Hepatocyte (in vitro differentiated cells): ENCODE results near the gene C10orf143. TPM values are rescaled to one million over a fixed set of nuclear protein-coding genes. Genes with fewer than 3 reads are reported as not detected.

Source experiments
- DNase-seq: peaks from one replicate; pipeline ENCODE4 v3.0.0-alpha.2; 2016; ENCODE audit warnings: low spot score
- H2AFZ ChIP-seq: fragments of 200-600 bp; sonication (generic); 2 replicates; pipeline ENCODE4 v1.6.0; 2016; ENCODE audit warnings: antibody characterized with exemption, mild to moderate bottlenecking
- H3K27ac ChIP-seq: fragments of 200-600 bp; sonication (generic); 2 replicates; pipeline ENCODE4 v1.5.1; 2016; ENCODE audit warnings: mild to moderate bottlenecking
- H3K27me3 ChIP-seq: fragments of 200-600 bp; sonication (generic); 2 replicates; pipeline ENCODE4 v1.6.1; 2016
- H3K36me3 ChIP-seq: fragments of 200-600 bp; sonication (generic); replicated peaks from 2 replicates; pipeline ENCODE4 v1.5.1; 2016; ENCODE audit warnings: low read depth; ENCODE audit not compliant: insufficient read depth
- H3K4me1 ChIP-seq: fragments of 200-600 bp; sonication (generic); 2 replicates; pipeline ENCODE4 v1.5.1; 2016; ENCODE audit warnings: mild to moderate bottlenecking, moderate library complexity; ENCODE audit not compliant: insufficient read depth
- H3K4me2 ChIP-seq: fragments of 200-600 bp; sonication (generic); 2 replicates; pipeline ENCODE4 v1.6.0; 2016
- H3K4me3 ChIP-seq: fragments of 200-600 bp; sonication (generic); 2 replicates; pipeline ENCODE4 v1.5.1; 2016; ENCODE audit warnings: mild to moderate bottlenecking
- H3K79me2 ChIP-seq: fragments of 200-600 bp; sonication (generic); 2 replicates; pipeline ENCODE4 v1.6.0; 2017; ENCODE audit warnings: mild to moderate bottlenecking
- H3K9me2 ChIP-seq: fragments of 200-600 bp; sonication (generic); replicated peaks from 2 replicates; pipeline ENCODE4 v1.6.0; 2017; ENCODE audit warnings: mild to moderate bottlenecking; ENCODE audit not compliant: insufficient read depth
- H3K9me3 ChIP-seq: fragments of 200-600 bp; sonication (generic); 2 replicates; pipeline ENCODE4 v1.5.1; 2016; ENCODE audit warnings: low read depth, mild to moderate bottlenecking
- H4K20me1 ChIP-seq: fragments of 200-600 bp; sonication (generic); 2 replicates; pipeline ENCODE4 v1.6.0; 2016; ENCODE audit warnings: mild to moderate bottlenecking; ENCODE audit not compliant: insufficient read depth, poor library complexity, severe bottlenecking
- EZH2 ChIP-seq: fragments of 200-600 bp; sonication (generic); IDR thresholded peaks from 2 replicates; pipeline ENCODE4 v1.6.1; 2016; ENCODE audit warnings: antibody characterized with exemption, mild to moderate bottlenecking, borderline replicate concordance
- EZH2phosphoT487 ChIP-seq: fragments of 200-600 bp; sonication (generic); IDR thresholded peaks from one replicate; pipeline ENCODE4 v1.6.1; 2018; ENCODE audit warnings: antibody characterized with exemption, mild to moderate bottlenecking, low read depth, moderate library complexity; ENCODE audit not compliant: unreplicated experiment, severe bottlenecking
- WGBS: methylation state at CpG from one replicate; pipeline ENCODE4 v1.1.6; 2016; ENCODE audit warnings: low lambda C conversion rate; ENCODE audit errors: missing lambda C conversion rate; 5-methylcytosine and 5-hydroxymethylcytosine counted together
- polyA plus RNA-seq: library from polyadenylated mRNA; unstranded; fragments of >200 nt; fragmentation: Nextera tagmentation; extraction: Ambion mirVana; gene quantifications from 2 replicates; pipeline ENCODE4 v1.2.1, GENCODE V29; 2016
- total RNA-seq: library from RNA; depleted of rRNA; stranded (reverse); fragments of >200 nt; gene quantifications from 2 replicates; pipeline ENCODE4 v1.2.3, GENCODE V29; 2014
- TF ChIP-seq, protein P1 (sequence below): fragments of 200-600 bp; sonication (generic); IDR thresholded peaks from 2 replicates; pipeline ENCODE4 v1.5.1; 2016; ENCODE audit warnings: antibody characterized with exemption, mild to moderate bottlenecking; ENCODE audit not compliant: poor library complexity

C10orf143 gene
- total and polyA plus RNA-seq, 2 experiments from 2014 or later: 0.50 to 3.0 TPM

DNA sequence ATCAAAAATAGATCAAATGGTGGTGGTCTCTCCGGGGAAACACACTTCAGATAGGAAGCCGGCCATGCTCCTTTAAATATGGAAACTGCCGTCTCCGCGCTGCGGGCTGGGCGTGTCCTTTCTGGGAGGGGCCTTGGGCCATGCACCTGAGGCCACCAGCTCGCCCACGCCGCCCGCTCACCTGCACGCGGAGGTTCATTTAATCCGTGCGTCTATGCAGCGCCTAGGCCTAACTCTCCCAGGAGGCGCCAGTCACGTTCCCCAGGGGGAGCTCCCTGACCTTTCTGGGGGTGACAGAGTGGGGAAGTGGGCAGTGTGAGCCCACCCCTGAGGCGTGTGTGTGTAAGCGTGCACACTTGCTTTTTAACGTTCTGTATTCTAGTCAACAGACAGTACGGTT lies 64.0 kb downstream of the C10orf143 start:
- Histone ChIP-seq H3K9me2 (no peaks in the 10 kb centered on the region), H2AFZ (no peak overlapping the region), H3K79me2 (no peaks in the 10 kb centered on the region), H3K4me3 (no peak overlapping the region), H4K20me1 (no peaks in the 10 kb centered on the region), H3K27me3 (peaks cover 18% of the 10 kb centered on the region), H3K9me3 (no peaks in the 10 kb centered on the region), H3K4me2 (no peak overlapping the region), H3K27ac (no peak overlapping the region), H3K36me3 (no peaks in the 10 kb centered on the region), H3K4me1 (no peaks in the 10 kb centered on the region)
- DNase-seq: no peak
- 87% methylated on average over 22 of the region's 22 CpGs for WGBS
- TF ChIP-seq, protein P1, sequence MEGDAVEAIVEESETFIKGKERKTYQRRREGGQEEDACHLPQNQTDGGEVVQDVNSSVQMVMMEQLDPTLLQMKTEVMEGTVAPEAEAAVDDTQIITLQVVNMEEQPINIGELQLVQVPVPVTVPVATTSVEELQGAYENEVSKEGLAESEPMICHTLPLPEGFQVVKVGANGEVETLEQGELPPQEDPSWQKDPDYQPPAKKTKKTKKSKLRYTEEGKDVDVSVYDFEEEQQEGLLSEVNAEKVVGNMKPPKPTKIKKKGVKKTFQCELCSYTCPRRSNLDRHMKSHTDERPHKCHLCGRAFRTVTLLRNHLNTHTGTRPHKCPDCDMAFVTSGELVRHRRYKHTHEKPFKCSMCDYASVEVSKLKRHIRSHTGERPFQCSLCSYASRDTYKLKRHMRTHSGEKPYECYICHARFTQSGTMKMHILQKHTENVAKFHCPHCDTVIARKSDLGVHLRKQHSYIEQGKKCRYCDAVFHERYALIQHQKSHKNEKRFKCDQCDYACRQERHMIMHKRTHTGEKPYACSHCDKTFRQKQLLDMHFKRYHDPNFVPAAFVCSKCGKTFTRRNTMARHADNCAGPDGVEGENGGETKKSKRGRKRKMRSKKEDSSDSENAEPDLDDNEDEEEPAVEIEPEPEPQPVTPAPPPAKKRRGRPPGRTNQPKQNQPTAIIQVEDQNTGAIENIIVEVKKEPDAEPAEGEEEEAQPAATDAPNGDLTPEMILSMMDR: no peak
- TF ChIP-seq EZH2phosphoT487 (no peak), EZH2 (no peak)

DNA sequence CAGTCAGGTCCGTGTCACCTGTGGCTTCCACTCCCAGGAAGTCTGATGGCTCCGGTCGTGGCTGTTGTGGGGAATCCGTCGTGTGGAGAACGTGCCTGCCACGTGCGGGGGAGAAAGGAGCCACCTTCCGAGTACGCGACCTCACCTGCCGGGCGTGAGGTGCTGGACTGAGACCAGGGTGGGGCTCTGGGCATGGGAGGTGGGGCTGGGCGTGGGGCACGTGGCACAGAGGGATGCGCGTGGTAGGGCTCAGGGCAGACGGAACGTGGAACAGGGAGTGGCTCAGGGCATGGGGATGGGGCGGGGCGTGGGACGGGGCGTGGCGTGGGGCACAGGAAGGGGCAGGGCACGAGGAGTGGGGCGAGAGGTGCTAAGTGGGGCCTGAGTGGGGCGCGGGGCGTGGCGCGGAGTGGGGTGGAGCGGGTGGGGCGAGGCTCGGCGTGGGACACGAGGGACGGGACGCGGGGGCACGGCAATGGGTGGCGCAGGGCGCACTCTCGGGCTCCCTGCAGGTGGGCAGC lies 64.8 kb downstream of the C10orf143 start:
- Histone ChIP-seq H3K79me2 (no peaks in the 10 kb centered on the region), H3K27ac (no peak overlapping the region), H3K27me3 (peaks cover 18% of the 10 kb centered on the region), H3K4me1 (no peaks in the 10 kb centered on the region), H4K20me1 (no peaks in the 10 kb centered on the region), H3K36me3 (no peaks in the 10 kb centered on the region), H3K9me3 (no peaks in the 10 kb centered on the region), H3K9me2 (no peaks in the 10 kb centered on the region), H2AFZ (no peak overlapping the region), H3K4me2 (no peak overlapping the region), H3K4me3 (no peak overlapping the region)
- 89% methylated on average over 21 of the region's 43 CpGs for WGBS
- no peak for TF ChIP-seq EZH2phosphoT487
- DNase-seq: no peak

DNA sequence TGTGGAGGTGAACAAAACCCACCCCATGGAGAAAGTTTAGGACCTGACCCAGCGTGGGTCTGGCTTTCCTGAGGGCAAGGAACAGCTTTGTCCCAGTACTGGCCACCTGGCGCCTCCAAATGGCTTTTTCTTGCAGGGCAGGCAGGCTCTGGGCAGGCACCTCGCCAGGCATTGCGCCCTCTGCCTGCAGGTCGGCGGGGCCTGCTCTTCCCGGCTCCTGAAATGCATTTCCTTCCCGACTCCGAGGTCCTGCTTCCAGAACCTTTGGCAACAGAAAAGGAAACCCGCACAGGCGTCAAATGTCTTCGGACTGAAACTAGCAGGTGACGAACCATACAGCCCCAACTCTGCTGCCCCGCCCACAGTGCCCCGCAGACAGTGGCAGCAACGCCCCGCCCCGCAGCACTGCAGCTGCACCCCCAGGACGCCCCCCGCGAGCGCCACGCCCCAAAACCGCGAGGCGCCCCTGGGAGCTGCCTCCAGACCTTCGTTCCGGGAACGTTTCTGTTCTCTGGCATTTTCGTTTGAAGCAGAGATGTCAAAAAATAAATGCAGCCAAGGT lies 65.5 kb downstream of the C10orf143 start:
- Histone ChIP-seq H3K4me1 (no peaks in the 10 kb centered on the region), H3K9me2 (no peaks in the 10 kb centered on the region), H3K4me3 (no peak overlapping the region), H3K36me3 (no peaks in the 10 kb centered on the region), H2AFZ (no peak overlapping the region), H3K9me3 (no peaks in the 10 kb centered on the region), H3K27ac (no peak overlapping the region), H3K79me2 (no peaks in the 10 kb centered on the region), H4K20me1 (no peaks in the 10 kb centered on the region), H3K4me2 (no peak overlapping the region), H3K27me3 (peaks cover 18% of the 10 kb centered on the region)
- TF ChIP-seq EZH2 (no peak), EZH2phosphoT487 (no peak)
- TF ChIP-seq, protein P1: no peak
- 69% methylated on average over 22 of the region's 30 CpGs for WGBS
- DNase-seq: no peak

DNA sequence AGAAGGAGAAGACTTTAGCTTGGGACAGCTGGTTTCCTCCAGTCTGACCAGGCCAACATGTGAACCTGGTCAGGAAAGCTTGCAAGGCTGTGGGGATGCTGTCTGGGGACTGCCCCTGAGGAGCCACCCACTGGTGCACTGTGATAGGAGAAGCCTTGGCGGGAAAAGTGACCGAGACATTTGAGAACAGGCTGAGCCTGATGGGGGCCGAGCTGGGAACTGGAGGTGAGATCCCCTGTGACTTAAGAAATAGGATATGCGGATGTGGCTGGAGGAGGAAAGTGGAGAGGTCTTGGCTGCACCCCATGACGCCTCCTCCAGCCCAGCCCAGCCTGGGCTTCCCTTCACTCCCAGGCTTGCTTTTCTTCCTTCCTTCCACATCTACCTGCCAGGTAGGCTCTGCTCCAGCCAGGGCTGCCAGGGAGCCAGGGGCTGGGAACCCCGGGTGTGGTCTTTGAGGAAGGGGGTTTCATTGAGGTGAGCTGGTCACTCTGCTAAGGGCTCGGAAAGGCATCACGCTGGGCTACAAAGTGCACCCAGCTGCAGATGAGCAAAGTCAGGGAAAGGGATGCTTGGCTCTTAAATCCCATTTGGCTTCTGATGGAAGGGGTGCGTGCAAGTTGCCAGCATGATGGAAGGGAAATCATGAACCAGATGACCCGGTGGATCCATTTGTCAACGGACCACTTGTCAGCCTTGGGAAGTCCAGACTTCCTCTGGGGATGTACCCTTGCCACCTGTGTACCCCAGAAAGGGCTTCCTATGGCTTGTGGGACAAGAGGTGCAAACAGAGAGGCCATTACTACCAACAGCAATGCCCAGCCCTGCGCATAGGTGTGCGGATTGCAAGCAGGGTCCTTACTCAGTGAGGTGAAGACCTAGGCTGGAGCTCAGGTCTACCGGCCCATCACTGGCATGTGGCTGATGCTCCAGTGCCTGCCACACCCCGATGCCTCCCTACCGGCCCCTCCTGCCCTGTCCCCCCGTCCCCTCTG lies 66.3 kb downstream of the C10orf143 start:
- Histone ChIP-seq H2AFZ (no peak overlapping the region), H4K20me1 (no peaks in the 10 kb centered on the region), H3K36me3 (no peaks in the 10 kb centered on the region), H3K9me2 (no peaks in the 10 kb centered on the region), H3K4me3 (no peak overlapping the region), H3K4me2 (no peak overlapping the region), H3K4me1 (no peaks in the 10 kb centered on the region), H3K27me3 (peaks cover 18% of the 10 kb centered on the region), H3K27ac (no peak overlapping the region), H3K79me2 (no peaks in the 10 kb centered on the region), H3K9me3 (no peaks in the 10 kb centered on the region)
- no peak for DNase-seq
- TF ChIP-seq, protein P1: no peak
- TF ChIP-seq EZH2 (no peak), EZH2phosphoT487 (no peak)
- 85% methylated on average over 17 of the region's 17 CpGs for WGBS
